HK-2 (cell line): ENCODE results near the gene PTPRO.

ENCODE experiments used
- DNase-seq: peaks from one replicate; pipeline ENCODE4 v3.0.0-alpha.2; 2018; ENCODE audit not compliant: unreplicated experiment

PTPRO gene

GRCh38 chr12:15350643-15351042 is 28.3 kb downstream of the PTPRO start:
- no peak for DNase-seq

- DNase-seq, result no peak
Observed at GRCh38 chr12:15355766-15356165, 33.5 kb downstream of the PTPRO start.

GRCh38 chr12:15356951-15357364 is 34.6 kb downstream of the PTPRO start:
- DNase-seq, result no peak

GRCh38 chr12:15364221-15365160 is 42.2 kb downstream of the PTPRO start:
- DNase-seq, result no peak

GRCh38 chr12:15368812-15369211 is 46.5 kb downstream of the PTPRO start:
- no peak for DNase-seq

- DNase-seq, result no peak
Observed at GRCh38 chr12:15372352-15372751, 50.0 kb downstream of the PTPRO start.

GRCh38 chr12:15387772-15388171 is 65.5 kb downstream of the PTPRO start:
- no peak for DNase-seq

- no peak for DNase-seq
Observed at GRCh38 chr12:15389561-15389960, 67.3 kb downstream of the PTPRO start.

- no peak for DNase-seq
Observed at GRCh38 chr12:15393037-15393436, 70.7 kb downstream of the PTPRO start.

- no peak for DNase-seq
Observed at GRCh38 chr12:15393995-15394394, 71.7 kb downstream of the PTPRO start.

- DNase-seq, result no peak
Observed at GRCh38 chr12:15404485-15404884, 82.2 kb downstream of the PTPRO start.

GRCh38 chr12:15405606-15406005 is 83.3 kb downstream of the PTPRO start:
- no peak for DNase-seq

GRCh38 chr12:15407025-15407424 is 84.7 kb downstream of the PTPRO start:
- DNase-seq, result no peak

GRCh38 chr12:15411842-15412241 is 89.5 kb downstream of the PTPRO start:
- no peak for DNase-seq

GRCh38 chr12:15417691-15418090 is 95.4 kb downstream of the PTPRO start:
- no peak for DNase-seq

GRCh38 chr12:15423629-15424028 is 101.3 kb downstream of the PTPRO start:
- DNase-seq, result no peak

GRCh38 chr12:15427913-15428312 is 105.6 kb downstream of the PTPRO start:
- no peak for DNase-seq

- DNase-seq, result no peak
Observed at GRCh38 chr12:15428632-15429031, 106.3 kb downstream of the PTPRO start.

- DNase-seq, result no peak
Observed at GRCh38 chr12:15429262-15429661, 107.0 kb downstream of the PTPRO start.

- DNase-seq, result no peak
Observed at GRCh38 chr12:15435597-15435996, 113.3 kb downstream of the PTPRO start.

- DNase-seq, result no peak
Observed at GRCh38 chr12:15439459-15439858, 117.2 kb downstream of the PTPRO start.

GRCh38 chr12:15443050-15443449 is 120.7 kb downstream of the PTPRO start:
- DNase-seq, result no peak

- DNase-seq, result no peak
Observed at GRCh38 chr12:15443611-15444010, 121.3 kb downstream of the PTPRO start.

- no peak for DNase-seq
Observed at GRCh38 chr12:15444523-15444922, 122.2 kb downstream of the PTPRO start.
